Kasumi-1 (cell line): ENCODE measurements around the gene NCAPD2.

Experiments used
- DNase-seq, 2 experiments: peaks; one replicate each; lab custom pipeline; 2025; lab: John Stamatoyannopoulos, UW

NCAPD2 gene

DNA sequence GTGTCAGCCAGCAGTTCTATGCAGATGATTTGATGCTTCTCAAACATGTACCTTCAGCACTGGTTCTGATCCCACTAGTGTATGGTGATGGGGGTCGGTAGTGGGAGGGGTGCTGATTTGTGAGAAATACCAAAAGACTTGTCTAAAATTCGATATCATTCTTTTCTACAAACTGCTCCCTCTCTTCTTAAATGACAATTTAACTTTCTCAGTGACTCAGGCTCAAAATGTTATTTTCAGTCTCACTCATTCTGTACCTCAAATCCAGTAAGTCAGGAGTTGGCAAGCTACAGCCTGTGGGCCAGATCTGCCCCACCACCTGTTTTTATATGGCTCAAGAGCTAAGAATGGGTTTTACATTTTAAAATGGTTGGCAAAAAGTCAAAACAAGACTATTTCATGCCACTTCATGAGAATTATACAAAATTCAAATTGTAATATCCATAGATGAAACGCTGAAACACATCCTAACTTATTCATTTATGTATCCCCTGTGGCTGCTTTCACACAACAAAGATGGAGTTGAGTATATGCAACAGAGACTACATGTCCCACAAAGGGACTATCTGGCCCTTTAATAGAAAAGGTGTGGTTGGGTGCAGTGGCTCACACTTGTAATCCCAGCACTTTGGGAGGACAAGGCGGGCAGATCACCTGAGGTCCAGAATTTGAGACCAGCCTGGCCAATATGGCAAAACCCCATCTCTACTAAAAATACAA, 80.8 kb downstream of the NCAPD2 start:
- no peak for DNase-seq

DNA sequence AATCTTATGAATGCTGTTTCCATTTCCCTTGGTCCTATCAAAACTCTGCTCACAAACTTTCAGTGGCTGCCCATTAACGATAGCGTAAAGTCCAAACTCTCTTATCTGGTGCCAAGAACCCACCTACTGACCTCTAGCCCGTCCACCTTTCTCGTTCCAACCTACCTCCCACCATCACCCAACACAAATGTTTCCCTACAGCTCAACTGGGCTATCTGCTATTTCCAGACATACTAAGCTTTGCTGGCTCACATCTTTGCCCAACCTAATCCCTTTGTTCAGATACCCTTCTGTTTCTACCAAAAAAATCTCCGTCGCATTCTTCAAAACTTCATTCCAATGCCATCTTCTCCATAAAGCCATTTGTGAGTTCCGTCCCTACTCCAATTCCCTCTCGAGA, 81.7 kb downstream of the NCAPD2 start:
- DNase-seq: no peak
